Testis (tissue), 3 donors: ENCODE results near the gene MROH9. TPM values are rescaled to one million over a fixed set of nuclear protein-coding genes. Genes with fewer than 3 reads are reported as not detected.

Source experiments
- DNase-seq: peaks from one replicate; pipeline ENCODE4 v3.0.0-alpha.2; 2019
- H3K27ac ChIP-seq, 2 donors: fragments of 200-600 bp; sonication (generic); one replicate each; pipeline ENCODE4 v1.5.1; 2019
- H3K27me3 ChIP-seq: fragments of 200-600 bp; sonication (generic); one replicate; pipeline ENCODE4 v1.5.1; 2019
- H3K36me3 ChIP-seq: fragments of 200-600 bp; sonication (generic); one replicate; pipeline ENCODE4 v1.5.1; 2017; ENCODE audit warnings: low read depth; ENCODE audit errors: missing control alignments
- H3K4me1 ChIP-seq: fragments of 200-600 bp; sonication (generic); one replicate; pipeline ENCODE4 v1.5.1; 2019
- H3K4me3 ChIP-seq, 2 donors: fragments of 200-600 bp; sonication (generic); one replicate each; pipeline ENCODE4 v1.5.1; 2017 to 2019
- H3K9me3 ChIP-seq: fragments of 200-600 bp; sonication (generic); one replicate; pipeline ENCODE4 v1.5.1; 2017
- POLR2A ChIP-seq: fragments of 450-650 bp; IDR thresholded peaks from one replicate; pipeline ENCODE4 v1.6.1; 2017; ENCODE audit warnings: antibody characterized with exemption, mild to moderate bottlenecking, moderate library complexity
- WGBS, 2 donors: methylation state at CpG; one replicate each; pipeline ENCODE4 v1.1.5; 2018; 5-methylcytosine and 5-hydroxymethylcytosine counted together
- intact Hi-C: fragments of 100-400 bp; cut with DNase I; formaldehyde crosslinking; loops from one replicate; pipeline ENCODE4 v1.15.1; 2023; ENCODE audit warnings: low total_unique reads
- polyA plus RNA-seq: library from polyadenylated mRNA; stranded (reverse); fragments of 350-450 nt; fragmentation: Illumina TruSeq; extraction: RNeasy Lipid Tissue Mini Kit (QIAGEN cat#74804); gene quantifications from one replicate; pipeline ENCODE4 v1.2.3, GENCODE V29; 2014; ENCODE audit warnings: low read depth, low replicate concordance; ENCODE audit not compliant: insufficient read depth
- total RNA-seq, 2 donors: library from RNA; depleted of rRNA; stranded (reverse); fragments of >200 nt; gene quantifications; one replicate each; pipeline ENCODE4 v1.2.3, GENCODE V29; 2016
- TF ChIP-seq, protein P1 (sequence below), 3 experiments: fragments of 450-650 bp in 2 of 3; fragments of 200-600 bp in 1 of 3; sonication (generic) in 1 of 3; IDR thresholded peaks; one replicate each; pipeline ENCODE4 v1.5.1; 2016 to 2019; ENCODE audit warnings: antibody characterized with exemption in 3 of 3, mild to moderate bottlenecking in 2 of 3, moderate library complexity in 1 of 3

The MROH9 gene
- total and polyA plus RNA-seq, 3 donors from 2014 or later, result 1.1 to 2.8 (median 2.3) TPM

GRCh38 chr1:171083222-171083621 is 147.9 kb downstream of the MROH9 start:
- H3K36me3 ChIP-seq, result no peaks in the 10 kb centered on the region
- no peak for DNase-seq
- TF ChIP-seq, protein P1, sequence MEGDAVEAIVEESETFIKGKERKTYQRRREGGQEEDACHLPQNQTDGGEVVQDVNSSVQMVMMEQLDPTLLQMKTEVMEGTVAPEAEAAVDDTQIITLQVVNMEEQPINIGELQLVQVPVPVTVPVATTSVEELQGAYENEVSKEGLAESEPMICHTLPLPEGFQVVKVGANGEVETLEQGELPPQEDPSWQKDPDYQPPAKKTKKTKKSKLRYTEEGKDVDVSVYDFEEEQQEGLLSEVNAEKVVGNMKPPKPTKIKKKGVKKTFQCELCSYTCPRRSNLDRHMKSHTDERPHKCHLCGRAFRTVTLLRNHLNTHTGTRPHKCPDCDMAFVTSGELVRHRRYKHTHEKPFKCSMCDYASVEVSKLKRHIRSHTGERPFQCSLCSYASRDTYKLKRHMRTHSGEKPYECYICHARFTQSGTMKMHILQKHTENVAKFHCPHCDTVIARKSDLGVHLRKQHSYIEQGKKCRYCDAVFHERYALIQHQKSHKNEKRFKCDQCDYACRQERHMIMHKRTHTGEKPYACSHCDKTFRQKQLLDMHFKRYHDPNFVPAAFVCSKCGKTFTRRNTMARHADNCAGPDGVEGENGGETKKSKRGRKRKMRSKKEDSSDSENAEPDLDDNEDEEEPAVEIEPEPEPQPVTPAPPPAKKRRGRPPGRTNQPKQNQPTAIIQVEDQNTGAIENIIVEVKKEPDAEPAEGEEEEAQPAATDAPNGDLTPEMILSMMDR (IDR thresholded peaks at IDR 0.05), result no peak
- TF ChIP-seq POLR2A, result no peak
- WGBS, 2 donors, result 81 to 82% methylated on average over 5 of the region's 5 CpGs
- H3K9me3 ChIP-seq, result no peaks in the 10 kb centered on the region
- H3K27me3 ChIP-seq, result no peaks in the 10 kb centered on the region
- no peaks in the 10 kb centered on the region for H3K4me1 ChIP-seq
- no peak overlapping the region for H3K4me3 ChIP-seq
- no peak overlapping the region for H3K27ac ChIP-seq
- intact Hi-C loops, result loop anchor here (10.0 kb wide), 1 partner anchor 142 kb away; no protein-coding TSS in a partner anchor

- H3K36me3 ChIP-seq, result no peaks in the 10 kb centered on the region
- H3K4me1 ChIP-seq, result no peaks in the 10 kb centered on the region
- H3K27me3 ChIP-seq, result no peaks in the 10 kb centered on the region
- DNase-seq, result no peak
- TF ChIP-seq, protein P1 (IDR thresholded peaks at IDR 0.05), result no peak
- intact Hi-C loops, result loop anchor here (10.0 kb wide), 1 partner anchor 141 kb away; no protein-coding TSS in a partner anchor
- H3K9me3 ChIP-seq, result no peaks in the 10 kb centered on the region
- no peak overlapping the region for H3K27ac ChIP-seq
- H3K4me3 ChIP-seq, result no peak overlapping the region
These were observed 148.8 kb downstream of the MROH9 start for GRCh38 chr1:171084091-171084490.

GRCh38 chr1:171084870-171085269 is 149.5 kb downstream of the MROH9 start:
- TF ChIP-seq, protein P1 (IDR thresholded peaks at IDR 0.05), result no peak
- no peak for TF ChIP-seq POLR2A
- H3K9me3 ChIP-seq, result no peaks in the 10 kb centered on the region
- H3K27me3 ChIP-seq, result no peaks in the 10 kb centered on the region
- no peak overlapping the region for H3K27ac ChIP-seq
- H3K4me1 ChIP-seq, result no peaks in the 10 kb centered on the region
- no peak overlapping the region for H3K4me3 ChIP-seq
- no peak for DNase-seq
- intact Hi-C loops, result loop anchor here (10.0 kb wide), 1 partner anchor 140 kb away; no protein-coding TSS in a partner anchor
- WGBS, 2 donors, result 76 to 84% methylated on average over 2 of the region's 2 CpGs
- H3K36me3 ChIP-seq, result no peaks in the 10 kb centered on the region

DNA sequence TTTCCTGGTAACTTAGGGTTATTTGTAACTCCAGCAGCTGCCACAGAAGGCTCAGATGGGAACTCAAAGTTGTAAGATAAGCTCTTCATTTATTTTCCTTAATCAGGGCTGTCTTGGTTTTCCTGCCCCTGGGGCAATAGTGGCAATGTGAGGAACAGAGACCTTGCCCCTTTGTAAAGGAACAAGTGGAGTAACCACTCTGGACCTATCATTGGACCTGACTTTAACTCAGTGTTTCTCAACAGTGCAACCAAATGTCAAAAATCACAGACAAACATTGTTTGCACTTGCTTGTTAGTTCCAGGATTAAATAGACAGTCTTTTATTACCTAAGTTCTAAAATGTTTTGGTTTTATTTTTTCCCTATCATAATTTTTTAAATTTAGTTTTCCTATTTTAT is 152.6 kb downstream of the MROH9 start:
- intact Hi-C loops, result loop anchor here (10.0 kb wide), 1 partner anchor 137 kb away; no protein-coding TSS in a partner anchor
- TF ChIP-seq, protein P1 (IDR thresholded peaks at IDR 0.05), result no peak
- no peak for TF ChIP-seq POLR2A
- DNase-seq, result no peak

DNA sequence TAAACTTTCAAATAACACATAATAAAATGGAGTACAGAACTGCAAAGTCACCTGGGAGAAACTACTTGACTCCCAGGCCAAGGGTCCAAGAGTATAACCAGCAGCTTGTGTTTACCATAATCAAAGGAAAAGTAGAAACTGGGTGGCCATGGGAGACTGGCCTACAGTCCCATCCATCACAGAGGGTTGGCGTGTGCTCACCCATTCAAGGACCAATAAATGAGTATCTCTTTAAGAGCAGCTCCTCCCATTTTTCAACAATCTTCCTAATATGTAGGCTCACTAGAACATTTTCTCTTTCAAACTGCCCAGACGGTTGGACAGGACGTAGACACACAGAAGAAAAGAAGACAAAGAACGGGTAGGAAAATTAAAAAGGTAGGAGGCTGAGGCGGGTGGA is 155.3 kb downstream of the MROH9 start, which contains the start of gene FMO3:
Gene FMO3, plus strand, starts transcription at position 302 of the 400 bp plus-strand sequence. CDS start 1,754 bp downstream, outside the sequence.
- intact Hi-C loops, result no loop called here

More for the DNA sequence above, 152.6 kb downstream of the MROH9 start:
- H3K27ac ChIP-seq, result no peak overlapping the region
- H3K27me3 ChIP-seq, result no peaks in the 10 kb centered on the region
- no peaks in the 10 kb centered on the region for H3K36me3 ChIP-seq
- H3K4me1 ChIP-seq, result no peaks in the 10 kb centered on the region
- no peaks in the 10 kb centered on the region for H3K9me3 ChIP-seq
- H3K4me3 ChIP-seq, result no peak overlapping the region

More for the DNA sequence above, 155.3 kb downstream of the MROH9 start, which contains the start of gene FMO3:
- H3K27ac ChIP-seq, result no peak within 1 kb of the TSS
- no peak for DNase-seq
- no peaks in the 10 kb centered on the region for H3K4me1 ChIP-seq
- 67 to 91% methylated on average over 5 of the region's 5 CpGs for WGBS, 2 donors
- H3K9me3 ChIP-seq, result no peaks in the 10 kb centered on the region
- H3K27me3 ChIP-seq, result no peaks in the 10 kb centered on the region
- TF ChIP-seq POLR2A, result no peak
- TF ChIP-seq, protein P1 (IDR thresholded peaks at IDR 0.05), result no peak
- no peak within 1 kb of the TSS for H3K4me3 ChIP-seq
- no peaks in the 10 kb centered on the region for H3K36me3 ChIP-seq
